ENCODE results near the gene TGFBR3.

DNA sequence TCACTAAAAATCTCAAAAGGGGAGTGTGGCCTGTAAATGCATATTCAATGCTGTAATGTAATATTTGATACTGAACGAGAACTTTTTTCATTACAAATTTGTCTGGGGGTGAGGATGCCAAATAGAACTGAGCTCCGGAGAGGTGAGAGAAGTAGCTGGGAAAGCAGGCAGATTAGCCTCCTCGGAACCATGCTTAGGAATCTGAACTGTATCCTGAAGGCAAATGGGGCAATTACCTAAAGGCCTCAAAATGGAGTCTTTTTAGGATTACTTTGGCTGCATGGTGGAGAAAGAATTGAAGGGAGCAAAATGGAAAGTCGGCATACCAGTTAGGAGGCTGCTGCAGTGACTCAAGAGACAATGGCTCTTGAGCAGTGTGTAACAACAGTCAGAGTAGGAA, 206.5 kb downstream of the TGFBR3 start:
- TF ChIP-seq, protein P1, sequence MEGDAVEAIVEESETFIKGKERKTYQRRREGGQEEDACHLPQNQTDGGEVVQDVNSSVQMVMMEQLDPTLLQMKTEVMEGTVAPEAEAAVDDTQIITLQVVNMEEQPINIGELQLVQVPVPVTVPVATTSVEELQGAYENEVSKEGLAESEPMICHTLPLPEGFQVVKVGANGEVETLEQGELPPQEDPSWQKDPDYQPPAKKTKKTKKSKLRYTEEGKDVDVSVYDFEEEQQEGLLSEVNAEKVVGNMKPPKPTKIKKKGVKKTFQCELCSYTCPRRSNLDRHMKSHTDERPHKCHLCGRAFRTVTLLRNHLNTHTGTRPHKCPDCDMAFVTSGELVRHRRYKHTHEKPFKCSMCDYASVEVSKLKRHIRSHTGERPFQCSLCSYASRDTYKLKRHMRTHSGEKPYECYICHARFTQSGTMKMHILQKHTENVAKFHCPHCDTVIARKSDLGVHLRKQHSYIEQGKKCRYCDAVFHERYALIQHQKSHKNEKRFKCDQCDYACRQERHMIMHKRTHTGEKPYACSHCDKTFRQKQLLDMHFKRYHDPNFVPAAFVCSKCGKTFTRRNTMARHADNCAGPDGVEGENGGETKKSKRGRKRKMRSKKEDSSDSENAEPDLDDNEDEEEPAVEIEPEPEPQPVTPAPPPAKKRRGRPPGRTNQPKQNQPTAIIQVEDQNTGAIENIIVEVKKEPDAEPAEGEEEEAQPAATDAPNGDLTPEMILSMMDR (conservative IDR thresholded peaks at IDR 0.05 in 1 of 2, IDR thresholded peaks at IDR 0.05 in 1 of 2; ENCODE audit: extremely low read depth in 1 of 2, insufficient read depth in 1 of 2, low read depth in 1 of 2, low read length in 2 of 2), result no peak
- TF ChIP-seq EZH2 (IDR thresholded peaks at IDR 0.05; ENCODE audit: borderline replicate concordance, low read length), result no peak

Measured in mammary epithelial cell (primary cell).